HepG2 (cell line): ENCODE data around the gene PEF1. TPM values are rescaled to one million over a fixed set of nuclear protein-coding genes. Genes with fewer than 3 reads are reported as not detected.

Source experiments
- ATAC-seq: fragments of 200-7000 bp; cut with Tn5 transposase; 3 replicates; pipeline ENCODE4 v1.9.1; 2020; ENCODE audit warnings: mild to moderate bottlenecking, moderate library complexity
- BruUV-seq: library from RNA; stranded (reverse); fragments of 400-500 nt; replicated peaks from 2 replicates; lab custom pipeline; 2021; lab: Mats Ljungman, UMichigan
- CTCF ChIA-PET: fragments of 300-600 bp; formaldehyde crosslinking; extraction: SDS; loops from one replicate; lab custom pipeline; 2021; ENCODE audit warnings: low total read pairs, inconsistent platforms, low intra/inter-chr PET ratio; lab: Yijun Ruan, JAX
- POLR2A ChIA-PET: fragments of 350-600 bp; sonication (Branson Sonifier 250); formaldehyde crosslinking; loops from one replicate; lab custom pipeline; 2020; ENCODE audit warnings: antibody characterized with exemption, inconsistent platforms; lab: Yijun Ruan, JAX
- DNase-seq: peaks from one replicate; pipeline ENCODE4 v3.0.0-alpha.2; 2015; ENCODE audit warnings: low spot score
- FAIRE-seq: peaks from 3 replicates; lab custom pipeline; 2011; peaks lifted over from hg19 to GRCh38; lab: Jason Lieb, UNC
- H2AFZ ChIP-seq: one replicate; pipeline ENCODE4 v1.6.1; 2011; ENCODE audit warnings: low read length, inconsistent platforms
- H3K27ac ChIP-seq: fragments of 300-600 bp; 3 replicates; pipeline ENCODE4 v1.8.0; 2011; ENCODE audit warnings: mixed run types, mild to moderate bottlenecking, mixed read lengths, low read length, inconsistent platforms; ENCODE audit not compliant: insufficient read depth; ENCODE audit errors: extremely low read length
- H3K27me3 ChIP-seq, 2 experiments: fragments of 200-600 bp in 1 of 2; 2 replicates in 1 of 2; 3 replicates in 1 of 2; pipeline versions ENCODE4 v1.6.0 to v1.8.0; 2011; ENCODE audit warnings: low read length in 2 of 2, mild to moderate bottlenecking in 2 of 2, moderate library complexity in 2 of 2, inconsistent platforms in 1 of 2; ENCODE audit not compliant: insufficient read depth in 2 of 2, control insufficient read depth in 1 of 2
- H3K36me3 ChIP-seq, 2 experiments: fragments of 200-600 bp in 1 of 2; replicated peaks in 1 of 2; 2 replicates in 1 of 2; 3 replicates in 1 of 2; pipeline versions ENCODE4 v1.5.1 to v1.8.0; 2011; ENCODE audit warnings: low read length in 2 of 2, inconsistent platforms in 1 of 2; ENCODE audit not compliant: insufficient read depth in 2 of 2, control insufficient read depth in 1 of 2
- H3K4me1 ChIP-seq: 2 replicates; pipeline ENCODE4 v1.5.1; 2012; ENCODE audit warnings: low read length, inconsistent platforms; ENCODE audit not compliant: insufficient read depth
- H3K4me2 ChIP-seq: 2 replicates; pipeline ENCODE4 v1.6.0; 2011; ENCODE audit warnings: low read depth, low read length, inconsistent platforms
- H3K4me3 ChIP-seq, 3 experiments: fragments of 200-600 bp in 1 of 3; sonication (generic), shearing (Covaris generic) in 1 of 3; replicated peaks in 1 of 3; 2 replicates each; pipeline ENCODE4 v1.5.1; 2011 to 2016; ENCODE audit warnings: low read length in 3 of 3, inconsistent platforms in 2 of 3, low read depth in 2 of 3, mild to moderate bottlenecking in 2 of 3, control low read depth in 1 of 3, mixed read lengths in 1 of 3; ENCODE audit not compliant: insufficient read depth in 1 of 3
- H3K79me2 ChIP-seq: one replicate; pipeline ENCODE4 v1.6.1; 2011; ENCODE audit warnings: low read length, inconsistent platforms; ENCODE audit not compliant: insufficient read depth
- H3K9ac ChIP-seq: 2 replicates; pipeline ENCODE4 v1.6.0; 2011; ENCODE audit warnings: mild to moderate bottlenecking, low read depth, low read length, inconsistent platforms; ENCODE audit not compliant: insufficient read depth
- H3K9me3 ChIP-seq: 2 replicates; pipeline ENCODE4 v1.5.1; 2012; ENCODE audit warnings: mild to moderate bottlenecking, low read length
- H4K20me1 ChIP-seq: 2 replicates; pipeline ENCODE4 v1.6.0; 2011; ENCODE audit warnings: inconsistent platforms, mild to moderate bottlenecking, low read length, moderate library complexity; ENCODE audit not compliant: insufficient read depth
- ATF2 ChIP-seq: sonication (generic); formaldehyde crosslinking; IDR thresholded peaks from 2 replicates; pipeline ENCODE4 v1.4.0; 2020; ENCODE audit warnings: missing genetic modification reagents
- ETV5 ChIP-seq: IDR thresholded peaks from 2 replicates; pipeline ENCODE4 v1.6.1; 2018; ENCODE audit warnings: missing biosample characterization, missing genetic modification reagents, inconsistent platforms, borderline replicate concordance
- HOXA9 ChIP-seq: sonication (generic); formaldehyde crosslinking; IDR thresholded peaks from 2 replicates; pipeline ENCODE4 v1.8.1; 2022; ENCODE audit warnings: missing genetic modification reagents, mild to moderate bottlenecking, moderate library complexity, borderline replicate concordance
- JARID2 ChIP-seq: sonication (generic); formaldehyde crosslinking; IDR thresholded peaks from 2 replicates; pipeline ENCODE4 v1.8.1; 2023; ENCODE audit warnings: missing genetic modification reagents, inconsistent platforms; ENCODE audit not compliant: insufficient replicate concordance
- MAFF ChIP-seq: IDR thresholded peaks from 2 replicates; pipeline ENCODE4 v1.6.1; 2011; ENCODE audit warnings: low read depth, low read length, improper control_type of control experiment
- MAFK ChIP-seq, 2 experiments: IDR thresholded peaks in 1 of 2; conservative IDR thresholded peaks in 1 of 2; 2 replicates each; pipeline ENCODE4 v1.6.1; 2011; ENCODE audit warnings: improper control_type of control experiment in 2 of 2, low read length in 2 of 2
- NR0B2 ChIP-seq: sonication (generic); formaldehyde crosslinking; IDR thresholded peaks from 2 replicates; pipeline ENCODE4 v1.4.0; 2020; ENCODE audit warnings: mild to moderate bottlenecking, missing genetic modification reagents
- RORA ChIP-seq: sonication (generic); formaldehyde crosslinking; IDR thresholded peaks from 2 replicates; pipeline ENCODE4 v1.5.0; 2020; ENCODE audit warnings: mild to moderate bottlenecking, missing genetic modification reagents, moderate library complexity
- RXRB ChIP-seq: IDR thresholded peaks from 2 replicates; pipeline ENCODE4 v1.6.1; 2016; ENCODE audit warnings: borderline replicate concordance, missing genetic modification reagents, missing compliant biosample characterization
- TMF1 ChIP-seq: sonication (generic); formaldehyde crosslinking; IDR thresholded peaks from 2 replicates; pipeline ENCODE4 v1.8.1; 2022; ENCODE audit warnings: low read depth, missing genetic modification reagents
- ZNF251 ChIP-seq: sonication (generic); formaldehyde crosslinking; IDR thresholded peaks from 2 replicates; pipeline ENCODE4 v1.9.0; 2021; ENCODE audit warnings: mild to moderate bottlenecking, missing genetic modification reagents
- ZNF546 ChIP-seq: sonication (generic); formaldehyde crosslinking; conservative IDR thresholded peaks from 2 replicates; pipeline ENCODE4 v1.8.1; 2023; ENCODE audit warnings: mild to moderate bottlenecking, missing genetic modification reagents
- ZNF589 ChIP-seq: sonication (generic); formaldehyde crosslinking; conservative IDR thresholded peaks from 2 replicates; pipeline ENCODE4 v1.8.0; 2022; ENCODE audit warnings: mild to moderate bottlenecking, moderate library complexity, missing genetic modification reagents
- WGBS: methylation state at CpG from one replicate; pipeline ENCODE4 v1.1.6; 2017; ENCODE audit warnings: low lambda C conversion rate; 5-methylcytosine and 5-hydroxymethylcytosine counted together
- in situ Hi-C: cut with HindIII; loops from 2 replicates; pipeline ENCODE4 v1.10.0; 2017; ENCODE audit warnings: low pct_unique_long_range_greater_than_20kb; ENCODE audit not compliant: extremely low pct_ligation_motif_present
- intact Hi-C: fragments of 100-400 bp; cut with micrococcal nuclease; formaldehyde crosslinking; loops from one replicate; pipeline ENCODE4 v1.10.0; 2022; ENCODE audit not compliant: unreplicated experiment
- polyA plus RNA-seq, 8 experiments: library from polyadenylated mRNA; depleted of rRNA in 3 of 8; stranded (reverse) in 7 of 8; unstranded in 1 of 8; fragments of >200 nt; fragmentation: Illumina TruSeq in 4 of 8; extraction: Trizol in 4 of 8; gene quantifications; 2 replicates each; pipeline versions ENCODE4 v1.2.1 to v1.2.3, GENCODE V29; 2011 to 2016; ENCODE audit warnings: low read depth in 4 of 8, missing spikeins in 1 of 8, mixed read lengths in 1 of 8; ENCODE audit not compliant: insufficient read depth in 1 of 8
- total RNA-seq, 5 experiments: library from RNA; depleted of rRNA; stranded (reverse); fragments of >200 nt; fragmentation: Illumina TruSeq; extraction: Trizol; gene quantifications; 2 replicates each; pipeline ENCODE4 v1.2.3, GENCODE V29; 2016; ENCODE audit warnings: low read depth in 1 of 5
- TF ChIP-seq, protein P1 (sequence below): sonication (generic); formaldehyde crosslinking; IDR thresholded peaks from 2 replicates; pipeline ENCODE4 v1.4.0; 2020; ENCODE audit warnings: missing genetic modification reagents; ENCODE audit errors: not compliant biosample characterization
- TF ChIP-seq, protein P2 (sequence below): sonication (generic); formaldehyde crosslinking; IDR thresholded peaks from 2 replicates; pipeline ENCODE4 v1.8.1; 2022; ENCODE audit warnings: low read depth, mild to moderate bottlenecking, missing genetic modification reagents

Gene PEF1
- total and polyA plus RNA-seq, 2 of the 13 experiments (the other 11 are each of a cell fraction or from before 2014, with no cell fraction given), result 57.1 to 57.8 TPM

- TF ChIP-seq NR0B2 (CRISPR knock-in tag) (no peak), RORA (CRISPR knock-in tag) (no peak), ZNF589 (no peak), ATF2 (CRISPR knock-in tag) (no peak), TMF1 (CRISPR knock-in tag) (no peak), HOXA9 (CRISPR knock-in tag) (no peak), ETV5 (no peak)
- TF ChIP-seq, protein P1, sequence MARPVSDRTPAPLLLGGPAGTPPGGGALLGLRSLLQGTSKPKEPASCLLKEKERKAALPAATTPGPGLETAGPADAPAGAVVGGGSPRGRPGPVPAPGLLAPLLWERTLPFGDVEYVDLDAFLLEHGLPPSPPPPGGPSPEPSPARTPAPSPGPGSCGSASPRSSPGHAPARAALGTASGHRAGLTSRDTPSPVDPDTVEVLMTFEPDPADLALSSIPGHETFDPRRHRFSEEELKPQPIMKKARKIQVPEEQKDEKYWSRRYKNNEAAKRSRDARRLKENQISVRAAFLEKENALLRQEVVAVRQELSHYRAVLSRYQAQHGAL, result no peak
These were observed 19.9 kb upstream of the PEF1 start (continued) for GRCh38 chr1:31664528-31664927.

GRCh38 chr1:31663622-31664452 is 19.2 kb upstream of the PEF1 start:
- ChIA-PET CTCF (interaction anchor here (1.2 to 2.2 kb wide), 5 partner anchors 41 to 125 kb away, joined by 3 to 29 read pairs (median 20); no protein-coding TSS in a partner anchor), POLR2A (interaction anchor here (1.2 to 3.8 kb wide), 4 partner anchors 37 to 125 kb away, joined by 3 to 24 read pairs (median 8); partner anchors contain the start of gene COL16A1)
- H3K27me3 ChIP-seq, result no peaks in the 10 kb centered on the region
- no peak overlapping the region for H3K4me2 ChIP-seq
- DNase-seq, result peak; percentile 28
- H2AFZ ChIP-seq, result no peak overlapping the region
- H3K36me3 ChIP-seq, result no peaks in the 10 kb centered on the region
- no peaks in the 10 kb centered on the region for H3K79me2 ChIP-seq
- no peak overlapping the region for H3K9ac ChIP-seq
- H3K4me3 ChIP-seq, result no peak overlapping the region
- WGBS, result 58% methylated on average over 9 of the region's 9 CpGs
- peak; percentile 54 for ATAC-seq
- BruUV-seq, result no TSS peak
- intact Hi-C loops (loop anchor here (1.0 kb wide), 2 partner anchors 41 to 81 kb away; no protein-coding TSS in a partner anchor), in situ Hi-C loops (no loop called here)
- FAIRE-seq, result peak; percentile 59
- H4K20me1 ChIP-seq, result no peaks in the 10 kb centered on the region
- H3K27ac ChIP-seq, result no peak overlapping the region
- H3K9me3 ChIP-seq, result no peaks in the 10 kb centered on the region
- H3K4me1 ChIP-seq, result peaks cover 10% of the 10 kb centered on the region
- TF ChIP-seq JARID2 (CRISPR knock-in tag), result no peak
- TF ChIP-seq RXRB (CRISPR knock-in tag), result 0 out of 2 replicates have a peak, but pooled peaks have one; percentile 22
- TF ChIP-seq, protein P2, sequence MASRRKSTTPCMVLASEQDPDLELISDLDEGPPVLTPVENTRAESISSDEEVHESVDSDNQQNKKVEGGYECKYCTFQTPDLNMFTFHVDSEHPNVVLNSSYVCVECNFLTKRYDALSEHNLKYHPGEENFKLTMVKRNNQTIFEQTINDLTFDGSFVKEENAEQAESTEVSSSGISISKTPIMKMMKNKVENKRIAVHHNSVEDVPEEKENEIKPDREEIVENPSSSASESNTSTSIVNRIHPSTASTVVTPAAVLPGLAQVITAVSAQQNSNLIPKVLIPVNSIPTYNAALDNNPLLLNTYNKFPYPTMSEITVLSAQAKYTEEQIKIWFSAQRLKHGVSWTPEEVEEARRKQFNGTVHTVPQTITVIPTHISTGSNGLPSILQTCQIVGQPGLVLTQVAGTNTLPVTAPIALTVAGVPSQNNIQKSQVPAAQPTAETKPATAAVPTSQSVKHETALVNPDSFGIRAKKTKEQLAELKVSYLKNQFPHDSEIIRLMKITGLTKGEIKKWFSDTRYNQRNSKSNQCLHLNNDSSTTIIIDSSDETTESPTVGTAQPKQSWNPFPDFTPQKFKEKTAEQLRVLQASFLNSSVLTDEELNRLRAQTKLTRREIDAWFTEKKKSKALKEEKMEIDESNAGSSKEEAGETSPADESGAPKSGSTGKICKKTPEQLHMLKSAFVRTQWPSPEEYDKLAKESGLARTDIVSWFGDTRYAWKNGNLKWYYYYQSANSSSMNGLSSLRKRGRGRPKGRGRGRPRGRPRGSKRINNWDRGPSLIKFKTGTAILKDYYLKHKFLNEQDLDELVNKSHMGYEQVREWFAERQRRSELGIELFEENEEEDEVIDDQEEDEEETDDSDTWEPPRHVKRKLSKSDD (CRISPR knock-in tag), result no peak
- TF ChIP-seq ZNF546 (CRISPR knock-in tag), result no peak
- no peak for TF ChIP-seq ZNF251 (CRISPR knock-in tag)
- TF ChIP-seq MAFF, result peak; percentile 34; the same call in 1 of the 2 replicates
- TF ChIP-seq MAFK (conservative IDR thresholded peaks at IDR 0.05 in 1 of 2, IDR thresholded peaks at IDR 0.05 in 1 of 2; ENCODE audit: low read length in 2 of 2), result 0 out of 4 replicates have a peak, but pooled peaks of 1 of the 2 experiments have one; percentile 3
